ENCODE measurements around the gene ZDHHC19. TPM values are rescaled to one million over a fixed set of nuclear protein-coding genes. Genes with fewer than 3 reads are reported as not detected.
"Not testable (repeated sequence)": the region's sequence is repeated elsewhere in the genome, so short reads cannot be mapped to it uniquely, and the experiment has no call there.

The ZDHHC19 gene
- total RNA-seq, 1 experiment from 2014 or later, result not detected

DNA sequence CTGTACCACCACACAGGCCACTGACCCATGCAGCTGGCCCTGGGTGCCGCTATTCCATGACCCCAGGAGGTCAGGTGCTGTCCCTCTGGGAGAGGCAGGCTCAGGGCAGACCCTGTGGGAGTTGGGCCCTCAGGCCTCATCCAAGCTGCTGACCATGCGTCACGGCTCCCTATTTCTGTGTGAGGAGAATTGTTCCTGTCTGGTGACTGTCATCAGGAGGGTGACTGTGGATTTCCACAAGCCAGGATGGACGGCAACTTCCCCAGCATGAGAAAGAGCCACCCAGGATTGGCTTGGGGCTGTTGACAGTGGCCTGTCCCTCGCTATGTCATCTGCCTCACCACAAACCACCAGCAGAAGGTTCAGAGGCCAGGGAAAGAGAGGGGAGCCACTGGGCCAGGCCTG lies 41.4 kb downstream of the ZDHHC19 start:
- no TSS peak for BruUV-seq (replicated peaks)
- DNase-seq (ENCODE audit: unreplicated experiment), result no peak
- H3K4me1 Mint-ChIP-seq (ENCODE audit: insufficient read depth, unreplicated experiment), result no peaks in the 10 kb centered on the region
- H3K36me3 Mint-ChIP-seq (ENCODE audit: insufficient read depth, unreplicated experiment), result no peaks in the 10 kb centered on the region
- H3K27me3 Mint-ChIP-seq (ENCODE audit: insufficient read depth, unreplicated experiment), result no peaks in the 10 kb centered on the region
- ChIA-PET POLR2A (interaction anchor here (1.7 kb wide), 1 partner anchor 34 kb away, joined by 4 read pairs; no protein-coding TSS in a partner anchor), CTCF (interaction anchor here (1.6 kb wide), 1 partner anchor 27 kb away, joined by 3 read pairs; no protein-coding TSS in a partner anchor)
- TF ChIP-seq, protein P1, sequence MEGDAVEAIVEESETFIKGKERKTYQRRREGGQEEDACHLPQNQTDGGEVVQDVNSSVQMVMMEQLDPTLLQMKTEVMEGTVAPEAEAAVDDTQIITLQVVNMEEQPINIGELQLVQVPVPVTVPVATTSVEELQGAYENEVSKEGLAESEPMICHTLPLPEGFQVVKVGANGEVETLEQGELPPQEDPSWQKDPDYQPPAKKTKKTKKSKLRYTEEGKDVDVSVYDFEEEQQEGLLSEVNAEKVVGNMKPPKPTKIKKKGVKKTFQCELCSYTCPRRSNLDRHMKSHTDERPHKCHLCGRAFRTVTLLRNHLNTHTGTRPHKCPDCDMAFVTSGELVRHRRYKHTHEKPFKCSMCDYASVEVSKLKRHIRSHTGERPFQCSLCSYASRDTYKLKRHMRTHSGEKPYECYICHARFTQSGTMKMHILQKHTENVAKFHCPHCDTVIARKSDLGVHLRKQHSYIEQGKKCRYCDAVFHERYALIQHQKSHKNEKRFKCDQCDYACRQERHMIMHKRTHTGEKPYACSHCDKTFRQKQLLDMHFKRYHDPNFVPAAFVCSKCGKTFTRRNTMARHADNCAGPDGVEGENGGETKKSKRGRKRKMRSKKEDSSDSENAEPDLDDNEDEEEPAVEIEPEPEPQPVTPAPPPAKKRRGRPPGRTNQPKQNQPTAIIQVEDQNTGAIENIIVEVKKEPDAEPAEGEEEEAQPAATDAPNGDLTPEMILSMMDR (IDR thresholded peaks at IDR 0.05; ENCODE audit: unreplicated experiment), result no peak
- H3K9me3 Mint-ChIP-seq (ENCODE audit: unreplicated experiment), result no peaks in the 10 kb centered on the region
- intact Hi-C loops (cut with micrococcal nuclease), result no loop called here
- H3K27ac Mint-ChIP-seq (ENCODE audit: low read depth, unreplicated experiment), result no peak overlapping the region
- no peak overlapping the region for H3K4me3 Mint-ChIP-seq (ENCODE audit: unreplicated experiment)

- POLR2A ChIA-PET, result no interaction called here
- Mint-ChIP-seq H3K4me3 (ENCODE audit: unreplicated experiment) (no peak overlapping the region), H3K27me3 (ENCODE audit: insufficient read depth, unreplicated experiment) (no peaks in the 10 kb centered on the region), H3K27ac (ENCODE audit: low read depth, unreplicated experiment) (peak overlapping the region; percentile 16), H3K4me1 (ENCODE audit: insufficient read depth, unreplicated experiment) (no peaks in the 10 kb centered on the region), H3K9me3 (ENCODE audit: unreplicated experiment) (no peaks in the 10 kb centered on the region), H3K36me3 (ENCODE audit: insufficient read depth, unreplicated experiment) (no peaks in the 10 kb centered on the region)
- intact Hi-C loops (cut with micrococcal nuclease), result no loop called here
- BruUV-seq (replicated peaks), result no TSS peak
- CTCF ChIA-PET, result interaction anchor here (1.6 kb wide), 1 partner anchor 28 kb away, joined by 3 read pairs; no protein-coding TSS in a partner anchor
- TF ChIP-seq, protein P1 (IDR thresholded peaks at IDR 0.05; ENCODE audit: unreplicated experiment), result no peak
- peak; percentile 89 for DNase-seq (ENCODE audit: unreplicated experiment)
Observed at GRCh38 chr3:196168808-196169391, 42.3 kb downstream of the ZDHHC19 start.

- no peaks in the 10 kb centered on the region for H3K4me1 Mint-ChIP-seq (ENCODE audit: insufficient read depth, unreplicated experiment)
Observed at GRCh38 chr3:196166741-196167140, 44.5 kb downstream of the ZDHHC19 start.

GRCh38 chr3:196165850-196166249 lies 45.4 kb downstream of the ZDHHC19 start:
- intact Hi-C loops (cut with micrococcal nuclease), result no loop called here
- no peaks in the 10 kb centered on the region for H3K9me3 Mint-ChIP-seq (ENCODE audit: unreplicated experiment)
- no peak for DNase-seq (ENCODE audit: unreplicated experiment)
- TF ChIP-seq, protein P1 (IDR thresholded peaks at IDR 0.05; ENCODE audit: unreplicated experiment), result no peak
- POLR2A ChIA-PET, result no interaction called here
- no peak overlapping the region for H3K27ac Mint-ChIP-seq (ENCODE audit: low read depth, unreplicated experiment)
- no peaks in the 10 kb centered on the region for H3K27me3 Mint-ChIP-seq (ENCODE audit: insufficient read depth, unreplicated experiment)
- CTCF ChIA-PET, result interaction anchor here (0.8 kb wide), 1 partner anchor 92 kb away, joined by 3 read pairs; no protein-coding TSS in a partner anchor
- no peak overlapping the region for H3K4me3 Mint-ChIP-seq (ENCODE audit: unreplicated experiment)
- no TSS peak for BruUV-seq (replicated peaks)
- no peaks in the 10 kb centered on the region for H3K4me1 Mint-ChIP-seq (ENCODE audit: insufficient read depth, unreplicated experiment)
- H3K36me3 Mint-ChIP-seq (ENCODE audit: insufficient read depth, unreplicated experiment), result no peaks in the 10 kb centered on the region

More at GRCh38 chr3:196166741-196167140, 44.5 kb downstream of the ZDHHC19 start:
- H3K9me3 Mint-ChIP-seq (ENCODE audit: unreplicated experiment), result no peaks in the 10 kb centered on the region
- intact Hi-C loops (cut with micrococcal nuclease), result no loop called here
- POLR2A ChIA-PET, result no interaction called here
- H3K4me3 Mint-ChIP-seq (ENCODE audit: unreplicated experiment), result no peak overlapping the region
- H3K27me3 Mint-ChIP-seq (ENCODE audit: insufficient read depth, unreplicated experiment), result no peaks in the 10 kb centered on the region
- CTCF ChIA-PET, result interaction anchor here (0.7 to 0.8 kb wide), 2 partner anchors 93 to 94 kb away, joined by 3 read pairs; no protein-coding TSS in a partner anchor
- BruUV-seq (replicated peaks), result no TSS peak
- no peaks in the 10 kb centered on the region for H3K36me3 Mint-ChIP-seq (ENCODE audit: insufficient read depth, unreplicated experiment)
- TF ChIP-seq, protein P1 (IDR thresholded peaks at IDR 0.05; ENCODE audit: unreplicated experiment), result no peak
- H3K27ac Mint-ChIP-seq (ENCODE audit: low read depth, unreplicated experiment), result no peak overlapping the region
- DNase-seq (ENCODE audit: unreplicated experiment), result no peak

GRCh38 chr3:196165006-196165575 lies 46.1 kb downstream of the ZDHHC19 start:
- DNase-seq (ENCODE audit: unreplicated experiment); H3K27me3 Mint-ChIP-seq (ENCODE audit: insufficient read depth, unreplicated experiment); H3K4me3 Mint-ChIP-seq (ENCODE audit: unreplicated experiment); POLR2A ChIA-PET; H3K4me1 Mint-ChIP-seq (ENCODE audit: insufficient read depth, unreplicated experiment); BruUV-seq (replicated peaks); CTCF ChIA-PET; intact Hi-C loops (cut with micrococcal nuclease); H3K36me3 Mint-ChIP-seq (ENCODE audit: insufficient read depth, unreplicated experiment); H3K27ac Mint-ChIP-seq (ENCODE audit: low read depth, unreplicated experiment); H3K9me3 Mint-ChIP-seq (ENCODE audit: unreplicated experiment): not testable (repeated sequence)
